Measurements from ENCODE around the gene MAP4K4.

DNA sequence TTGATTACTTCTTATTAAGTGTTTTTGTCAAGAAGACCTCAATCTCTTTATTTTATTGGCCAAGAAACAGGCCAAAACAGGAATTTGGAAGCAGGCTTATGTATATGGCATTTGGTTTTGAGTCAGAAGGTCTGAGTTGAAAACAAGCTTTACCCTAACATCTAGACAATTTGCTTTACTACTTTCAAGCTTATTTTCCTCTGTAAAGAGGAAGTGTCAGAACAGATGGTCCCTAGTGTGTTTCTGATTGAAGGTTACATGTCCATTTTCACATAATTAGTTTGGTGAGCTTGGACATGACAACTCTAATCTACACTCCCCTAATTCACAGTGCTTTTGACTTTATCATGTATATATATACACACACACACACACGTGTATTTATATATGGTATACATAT lies 19.8 kb upstream of the MAP4K4 start:
- TF ChIP-seq CTCF (conservative IDR thresholded peaks at IDR 0.05; ENCODE audit: low read length) = no peak
- no peak for TF ChIP-seq EZH2phosphoT487 (IDR thresholded peaks at IDR 0.05; ENCODE audit: borderline replicate concordance)
